ENCODE results near the gene ZP3. TPM values are rescaled to one million over a fixed set of nuclear protein-coding genes. Genes with fewer than 3 reads are reported as not detected.

The ZP3 gene
- total and polyA plus RNA-seq, 4 donors: 0.74 to 15.7 (median 3.4) TPM

DNA sequence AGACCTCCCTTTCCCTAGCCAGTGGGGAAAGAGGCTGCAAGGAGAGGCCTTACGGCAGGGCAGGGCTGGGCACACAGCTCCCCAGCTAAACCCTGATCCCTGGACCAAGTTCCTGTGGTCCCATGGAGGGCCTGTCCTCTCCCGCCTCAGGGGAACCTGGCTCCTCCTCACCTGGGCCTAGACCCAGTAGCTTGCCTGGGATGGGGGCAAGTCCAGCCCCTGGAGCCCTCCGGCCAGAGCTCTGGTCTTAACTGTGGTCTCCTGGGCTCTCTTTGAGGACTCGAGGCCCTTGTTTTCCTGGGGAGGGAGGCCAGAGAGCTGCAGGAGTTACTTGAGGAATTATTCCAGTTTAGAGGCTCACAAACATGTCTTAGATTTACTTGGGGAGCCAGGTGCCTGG, 1.5 kb downstream of the ZP3 start:
- H3K36me3 ChIP-seq (ENCODE audit: control insufficient read depth in 4 of 4, insufficient read depth in 4 of 4, low read length in 4 of 4): no peaks in the 10 kb centered on the region
- ATAC-seq (ENCODE audit: insufficient read depth, low FRiP score): no peak
- H3K4me1 ChIP-seq (ENCODE audit: control insufficient read depth in 5 of 5, insufficient read depth in 5 of 5, low read length in 5 of 5): peaks cover 0 to 2% (median 0%) of the 10 kb centered on the region in 5 donors
- 91 to 97% methylated on average over 4 of the region's 4 CpGs for WGBS, 2 donors
- no peak overlapping the region for H3K4me3 ChIP-seq
- TF ChIP-seq, protein P1, sequence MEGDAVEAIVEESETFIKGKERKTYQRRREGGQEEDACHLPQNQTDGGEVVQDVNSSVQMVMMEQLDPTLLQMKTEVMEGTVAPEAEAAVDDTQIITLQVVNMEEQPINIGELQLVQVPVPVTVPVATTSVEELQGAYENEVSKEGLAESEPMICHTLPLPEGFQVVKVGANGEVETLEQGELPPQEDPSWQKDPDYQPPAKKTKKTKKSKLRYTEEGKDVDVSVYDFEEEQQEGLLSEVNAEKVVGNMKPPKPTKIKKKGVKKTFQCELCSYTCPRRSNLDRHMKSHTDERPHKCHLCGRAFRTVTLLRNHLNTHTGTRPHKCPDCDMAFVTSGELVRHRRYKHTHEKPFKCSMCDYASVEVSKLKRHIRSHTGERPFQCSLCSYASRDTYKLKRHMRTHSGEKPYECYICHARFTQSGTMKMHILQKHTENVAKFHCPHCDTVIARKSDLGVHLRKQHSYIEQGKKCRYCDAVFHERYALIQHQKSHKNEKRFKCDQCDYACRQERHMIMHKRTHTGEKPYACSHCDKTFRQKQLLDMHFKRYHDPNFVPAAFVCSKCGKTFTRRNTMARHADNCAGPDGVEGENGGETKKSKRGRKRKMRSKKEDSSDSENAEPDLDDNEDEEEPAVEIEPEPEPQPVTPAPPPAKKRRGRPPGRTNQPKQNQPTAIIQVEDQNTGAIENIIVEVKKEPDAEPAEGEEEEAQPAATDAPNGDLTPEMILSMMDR (IDR thresholded peaks at IDR 0.05; ENCODE audit: control extremely low read depth, extremely low read depth): no peak
- DNase-seq: no peak
- H3K9ac ChIP-seq (ENCODE audit: insufficient read depth in 1 of 2, low read length in 2 of 2): no peak overlapping the region
- peaks cover 0 to 3% (median 0%) of the 10 kb centered on the region in 3 donors for H3K27me3 ChIP-seq (ENCODE audit: control insufficient read depth in 3 of 3, insufficient read depth in 3 of 3, low read length in 2 of 3)
- no peaks in the 10 kb centered on the region for H3K9me3 ChIP-seq (ENCODE audit: control insufficient read depth in 4 of 4, insufficient read depth in 3 of 4, low read length in 3 of 4)
- no peak overlapping the region for H3K27ac ChIP-seq (ENCODE audit: low read depth in 1 of 2, low read length in 1 of 2)

DNA sequence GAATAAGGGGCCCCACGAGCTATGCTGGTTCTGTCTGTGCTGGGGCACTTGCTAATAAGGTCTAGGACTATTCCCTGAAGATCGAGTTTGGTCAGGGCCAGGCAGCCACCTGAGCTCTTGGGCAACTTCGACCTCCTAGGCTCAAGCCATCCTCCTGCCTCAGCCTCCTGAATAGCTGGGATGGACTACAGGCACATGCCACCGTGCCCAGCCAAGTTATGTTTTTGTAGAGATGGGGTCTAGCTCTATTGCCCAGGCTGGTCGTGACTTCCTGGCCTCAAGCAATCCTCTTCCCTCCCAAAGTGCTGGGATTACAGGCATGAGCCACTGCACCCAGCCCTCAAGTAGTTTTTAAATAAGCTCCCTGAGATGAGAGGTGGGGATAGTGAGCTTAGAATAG, 2.9 kb downstream of the ZP3 start:
- H3K4me1 ChIP-seq (ENCODE audit: control insufficient read depth in 5 of 5, insufficient read depth in 5 of 5, low read length in 5 of 5): peaks cover 0 to 2% (median 0%) of the 10 kb centered on the region in 5 donors
- H3K36me3 ChIP-seq (ENCODE audit: control insufficient read depth in 4 of 4, insufficient read depth in 4 of 4, low read length in 4 of 4): no peaks in the 10 kb centered on the region
- no peak overlapping the region for H3K9ac ChIP-seq (ENCODE audit: insufficient read depth in 1 of 2, low read length in 2 of 2)
- DNase-seq (no peak), ATAC-seq (ENCODE audit: insufficient read depth, low FRiP score) (no peak)
- H3K27me3 ChIP-seq (ENCODE audit: control insufficient read depth in 3 of 3, insufficient read depth in 3 of 3, low read length in 2 of 3): peaks cover 0 to 3% (median 0%) of the 10 kb centered on the region in 3 donors
- no peaks in the 10 kb centered on the region for H3K9me3 ChIP-seq (ENCODE audit: control insufficient read depth in 4 of 4, insufficient read depth in 3 of 4, low read length in 3 of 4)
- H3K4me3 ChIP-seq: no peak overlapping the region
- H3K27ac ChIP-seq (ENCODE audit: low read depth in 1 of 2, low read length in 1 of 2): no peak overlapping the region
- 88 to 90% methylated on average over 5 of the region's 5 CpGs for WGBS, 2 donors
- TF ChIP-seq, protein P1 (IDR thresholded peaks at IDR 0.05; ENCODE audit: control extremely low read depth, extremely low read depth): no peak

DNA sequence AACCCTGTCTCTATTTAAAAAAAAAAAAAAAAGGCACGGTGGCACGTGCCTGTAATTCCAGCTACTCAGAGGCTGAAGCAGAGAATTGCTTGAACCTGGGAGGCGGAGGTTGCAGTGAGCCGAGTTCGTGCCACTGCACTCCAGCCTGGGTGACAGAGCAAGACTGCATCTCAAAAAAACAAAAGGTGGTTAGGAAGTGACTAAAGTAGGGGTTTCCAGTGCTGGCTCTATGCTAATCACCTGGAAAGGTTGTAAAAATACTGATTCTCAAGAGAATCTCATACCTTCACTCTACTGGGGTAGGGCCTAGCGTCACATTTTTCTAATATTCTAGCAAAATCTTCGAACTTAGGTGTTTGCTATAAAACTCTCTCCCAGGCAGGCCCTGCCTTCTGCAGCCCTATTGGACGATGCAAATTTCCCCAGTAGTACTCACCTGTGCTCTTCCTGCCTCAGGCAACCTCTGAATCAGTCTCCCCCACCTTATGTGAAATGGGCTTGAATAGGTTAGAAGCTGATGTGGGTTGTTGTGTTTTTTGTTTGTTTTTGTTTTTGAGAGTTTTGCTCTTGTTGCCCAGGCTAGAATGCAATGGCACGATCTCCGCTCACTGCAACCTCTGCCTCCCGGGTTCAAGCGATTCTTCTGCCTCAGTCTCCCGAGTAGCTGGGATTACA, 3.5 kb downstream of the ZP3 start:
- no peaks in the 10 kb centered on the region for H3K9me3 ChIP-seq (ENCODE audit: control insufficient read depth in 4 of 4, insufficient read depth in 3 of 4, low read length in 3 of 4)
- H3K4me1 ChIP-seq (ENCODE audit: control insufficient read depth in 5 of 5, insufficient read depth in 5 of 5, low read length in 5 of 5): peaks cover 0 to 2% (median 0%) of the 10 kb centered on the region in 5 donors
- H3K27me3 ChIP-seq (ENCODE audit: control insufficient read depth in 3 of 3, insufficient read depth in 3 of 3, low read length in 2 of 3): peaks cover 0 to under 1% (median 0%) of the 10 kb centered on the region in 3 donors
- no peak for ATAC-seq (ENCODE audit: insufficient read depth, low FRiP score)
- DNase-seq: no peak
- TF ChIP-seq, protein P1 (IDR thresholded peaks at IDR 0.05; ENCODE audit: control extremely low read depth, extremely low read depth): no peak
- H3K36me3 ChIP-seq (ENCODE audit: control insufficient read depth in 4 of 4, insufficient read depth in 4 of 4, low read length in 4 of 4): no peaks in the 10 kb centered on the region
- 87 to 91% methylated on average over 13 of the region's 13 CpGs for WGBS, 2 donors
- no peak overlapping the region for H3K27ac ChIP-seq (ENCODE audit: low read depth in 1 of 2, low read length in 1 of 2)
- no peak overlapping the region for H3K4me3 ChIP-seq
- H3K9ac ChIP-seq (ENCODE audit: insufficient read depth in 1 of 2, low read length in 2 of 2): no peak overlapping the region

All from lung (tissue), 12 donors.